ENCODE results near the gene PDGFRA. TPM values are rescaled to one million over a fixed set of nuclear protein-coding genes. Genes with fewer than 3 reads are reported as not detected.
A peak's percentile ranks its signal among the peaks of the same experiment; 100 is the strongest.

Gene PDGFRA
- total and polyA plus RNA-seq, 10 of the 15 experiments (the other 5 are each of a cell fraction or from before 2014, with no cell fraction given) = 0.01 to 0.28 (median 0.06) TPM; not detected in 5

- TF ChIP-seq SKIL (IDR thresholded peaks at IDR 0.05; ENCODE audit: low read depth, poor library complexity, severe bottlenecking) = peak; percentile 69
- TF ChIP-seq ZNF384 (IDR thresholded peaks at IDR 0.05; ENCODE audit: borderline replicate concordance, low read depth, low read length) = no peak
- no peak for TF ChIP-seq YY1 (IDR thresholded peaks at IDR 0.05; ENCODE audit: low read depth, low read length)
- TF ChIP-seq, protein P1, sequence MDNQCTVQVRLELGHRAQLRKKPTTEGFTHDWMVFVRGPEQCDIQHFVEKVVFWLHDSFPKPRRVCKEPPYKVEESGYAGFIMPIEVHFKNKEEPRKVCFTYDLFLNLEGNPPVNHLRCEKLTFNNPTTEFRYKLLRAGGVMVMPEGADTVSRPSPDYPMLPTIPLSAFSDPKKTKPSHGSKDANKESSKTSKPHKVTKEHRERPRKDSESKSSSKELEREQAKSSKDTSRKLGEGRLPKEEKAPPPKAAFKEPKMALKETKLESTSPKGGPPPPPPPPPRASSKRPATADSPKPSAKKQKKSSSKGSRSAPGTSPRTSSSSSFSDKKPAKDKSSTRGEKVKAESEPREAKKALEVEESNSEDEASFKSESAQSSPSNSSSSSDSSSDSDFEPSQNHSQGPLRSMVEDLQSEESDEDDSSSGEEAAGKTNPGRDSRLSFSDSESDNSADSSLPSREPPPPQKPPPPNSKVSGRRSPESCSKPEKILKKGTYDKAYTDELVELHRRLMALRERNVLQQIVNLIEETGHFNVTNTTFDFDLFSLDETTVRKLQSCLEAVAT (IDR thresholded peaks at IDR 0.05) = no peak
- no peak for TF ChIP-seq KDM1A (IDR thresholded peaks at IDR 0.05; ENCODE audit: borderline replicate concordance)
- no peak for TF ChIP-seq ZNF274 (IDR thresholded peaks at IDR 0.05; ENCODE audit: insufficient read depth, insufficient read length)
- no peak for TF ChIP-seq HCFC1 (IDR thresholded peaks at IDR 0.05; ENCODE audit: low read length)
- peak; percentile 64; the same call in 1 of the 2 replicates for TF ChIP-seq ZBED1 (IDR thresholded peaks at IDR 0.05; ENCODE audit: borderline replicate concordance)
- peak; percentile 44; the same call in 1 of the 2 replicates for TF ChIP-seq ATF7 (IDR thresholded peaks at IDR 0.05; ENCODE audit: low read depth)
- peak; percentile 100 for TF ChIP-seq SPI1 (IDR thresholded peaks at IDR 0.05; ENCODE audit: borderline replicate concordance, insufficient read depth, low read depth, low read length)
- no peak for TF ChIP-seq YBX1 (IDR thresholded peaks at IDR 0.05)
- TF ChIP-seq IKZF2 (IDR thresholded peaks at IDR 0.05) = peak; percentile 82 to 85
- peak; percentile 40 for TF ChIP-seq SP1 (IDR thresholded peaks at IDR 0.05; ENCODE audit: low read depth, low read length)
- TF ChIP-seq ZBTB33 (IDR thresholded peaks at IDR 0.05) = no peak
- no peak for TF ChIP-seq FOXK2 (IDR thresholded peaks at IDR 0.05)
- no peak for TF ChIP-seq MYB (IDR thresholded peaks at IDR 0.05; ENCODE audit: borderline replicate concordance, low read depth, low read length)
- TF ChIP-seq, protein P2, sequence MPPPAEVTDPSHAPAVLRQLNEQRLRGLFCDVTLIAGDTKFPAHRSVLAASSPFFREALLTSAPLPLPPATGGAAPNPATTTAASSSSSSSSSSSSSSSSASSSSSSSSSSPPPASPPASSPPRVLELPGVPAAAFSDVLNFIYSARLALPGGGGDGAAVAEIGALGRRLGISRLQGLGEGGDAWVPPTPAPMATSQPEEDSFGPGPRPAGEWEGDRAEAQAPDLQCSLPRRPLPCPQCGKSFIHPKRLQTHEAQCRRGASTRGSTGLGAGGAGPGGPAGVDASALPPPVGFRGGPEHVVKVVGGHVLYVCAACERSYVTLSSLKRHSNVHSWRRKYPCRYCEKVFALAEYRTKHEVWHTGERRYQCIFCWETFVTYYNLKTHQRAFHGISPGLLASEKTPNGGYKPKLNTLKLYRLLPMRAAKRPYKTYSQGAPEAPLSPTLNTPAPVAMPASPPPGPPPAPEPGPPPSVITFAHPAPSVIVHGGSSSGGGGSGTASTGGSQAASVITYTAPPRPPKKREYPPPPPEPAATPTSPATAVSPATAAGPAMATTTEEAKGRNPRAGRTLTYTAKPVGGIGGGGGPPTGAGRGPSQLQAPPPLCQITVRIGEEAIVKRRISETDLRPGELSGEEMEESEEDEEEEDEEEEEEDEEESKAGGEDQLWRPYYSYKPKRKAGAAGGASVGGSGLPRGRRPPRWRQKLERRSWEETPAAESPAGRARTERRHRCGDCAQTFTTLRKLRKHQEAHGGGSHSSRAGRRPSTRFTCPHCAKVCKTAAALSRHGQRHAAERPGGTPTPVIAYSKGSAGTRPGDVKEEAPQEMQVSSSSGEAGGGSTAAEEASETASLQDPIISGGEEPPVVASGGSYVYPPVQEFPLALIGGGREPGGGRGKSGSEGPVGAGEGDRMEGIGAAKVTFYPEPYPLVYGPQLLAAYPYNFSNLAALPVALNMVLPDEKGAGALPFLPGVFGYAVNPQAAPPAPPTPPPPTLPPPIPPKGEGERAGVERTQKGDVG (CRISPR knock-in tag; IDR thresholded peaks at IDR 0.05) = no peak
- peak; percentile 62; the same call in 1 of the 2 replicates for TF ChIP-seq BACH1 (IDR thresholded peaks at IDR 0.05; ENCODE audit: borderline replicate concordance)
- TF ChIP-seq NKRF (conservative IDR thresholded peaks at IDR 0.05) = no peak
These were observed 86.8 kb downstream of the PDGFRA start (continued) for GRCh38 chr4:54315561-54316538.
